H9 (cell line): ENCODE measurements around the gene ABCG5. TPM values are rescaled to one million over a fixed set of nuclear protein-coding genes. Genes with fewer than 3 reads are reported as not detected.

Source experiments
- DNase-seq: peaks from one replicate; pipeline ENCODE4 v3.0.0-alpha.2; 2017
- H2AFZ ChIP-seq: one replicate; pipeline ENCODE4 v1.6.1; 2013; ENCODE audit warnings: mild to moderate bottlenecking, low read length, control low read depth, moderate library complexity
- H2AK5ac ChIP-seq: 2 replicates; pipeline ENCODE4 v1.6.1; 2013; ENCODE audit warnings: low read length, control low read depth, mixed read lengths; ENCODE audit not compliant: insufficient read length
- H2BK120ac ChIP-seq: one replicate; pipeline ENCODE4 v1.6.1; 2013; ENCODE audit warnings: low read depth, mild to moderate bottlenecking, low read length, control low read depth, inconsistent platforms; ENCODE audit not compliant: poor library complexity, severe bottlenecking
- H2BK12ac ChIP-seq: 2 replicates; pipeline ENCODE4 v1.6.1; 2013; ENCODE audit warnings: low read length, control low read depth, mixed read lengths, low read depth; ENCODE audit not compliant: insufficient read length
- H2BK15ac ChIP-seq: 2 replicates; pipeline ENCODE4 v1.6.1; 2013; ENCODE audit warnings: low read depth, low read length, control low read depth
- H2BK20ac ChIP-seq: one replicate; pipeline ENCODE4 v1.6.1; 2013; ENCODE audit warnings: low read depth, mild to moderate bottlenecking, low read length, control low read depth, inconsistent platforms; ENCODE audit not compliant: poor library complexity, severe bottlenecking
- H2BK5ac ChIP-seq: 2 replicates; pipeline ENCODE4 v1.6.1; 2013; ENCODE audit warnings: low read length, control low read depth, mixed read lengths; ENCODE audit not compliant: insufficient read length
- H3K14ac ChIP-seq: 2 replicates; pipeline ENCODE4 v1.6.1; 2013; ENCODE audit warnings: low read length, control low read depth; ENCODE audit not compliant: insufficient read depth
- H3K18ac ChIP-seq: 2 replicates; pipeline ENCODE4 v1.6.1; 2013; ENCODE audit warnings: low read depth, mild to moderate bottlenecking, mixed read lengths, low read length, control low read depth; ENCODE audit not compliant: insufficient read length
- H3K23ac ChIP-seq: 2 replicates; pipeline ENCODE4 v1.6.1; 2013; ENCODE audit warnings: low read length, control low read depth, mixed read lengths, low read depth; ENCODE audit not compliant: insufficient read length
- H3K23me2 ChIP-seq: 2 replicates; pipeline ENCODE4 v1.6.1; 2013; ENCODE audit warnings: low read depth, mild to moderate bottlenecking, mixed read lengths, low read length, control low read depth; ENCODE audit not compliant: insufficient read length, poor library complexity, severe bottlenecking
- H3K27ac ChIP-seq: 2 replicates; pipeline ENCODE4 v1.5.1; 2013; ENCODE audit warnings: low read length, control low read depth, mixed read lengths, low read depth; ENCODE audit not compliant: insufficient read length
- H3K27me3 ChIP-seq: 2 replicates; pipeline ENCODE4 v1.6.1; 2013; ENCODE audit warnings: low read length, control low read depth, inconsistent platforms; ENCODE audit not compliant: insufficient read depth
- H3K4ac ChIP-seq: 2 replicates; pipeline ENCODE4 v1.6.1; 2013; ENCODE audit warnings: low read depth, mild to moderate bottlenecking, control low read depth, inconsistent platforms, low read length, moderate library complexity
- H3K4me1 ChIP-seq: 2 replicates; pipeline ENCODE4 v1.6.1; 2013; ENCODE audit warnings: low read length, control low read depth, inconsistent platforms; ENCODE audit not compliant: insufficient read depth
- H3K4me2 ChIP-seq: 2 replicates; pipeline ENCODE4 v1.6.1; 2013; ENCODE audit warnings: low read length, control low read depth, mixed read lengths; ENCODE audit not compliant: insufficient read length, insufficient read depth
- H3K56ac ChIP-seq: 2 replicates; pipeline ENCODE4 v1.6.1; 2013; ENCODE audit warnings: low read depth, mild to moderate bottlenecking, mixed read lengths, low read length, control low read depth; ENCODE audit not compliant: insufficient read length
- H3K79me1 ChIP-seq: 2 replicates; pipeline ENCODE4 v1.6.1; 2013; ENCODE audit warnings: low read depth, mild to moderate bottlenecking, moderate library complexity, low read length, control low read depth, inconsistent platforms; ENCODE audit not compliant: insufficient read depth, poor library complexity, severe bottlenecking
- H3K79me2 ChIP-seq: 2 replicates; pipeline ENCODE4 v1.6.1; 2013; ENCODE audit warnings: low read length, control low read depth, inconsistent platforms; ENCODE audit not compliant: insufficient read depth
- H3K9ac ChIP-seq: 2 replicates; pipeline ENCODE4 v1.6.1; 2013; ENCODE audit warnings: low read length, control low read depth, mixed read lengths; ENCODE audit not compliant: insufficient read length; ENCODE audit errors: extremely low read depth
- H3K9me3 ChIP-seq: one replicate; pipeline ENCODE4 v1.6.1; 2013; ENCODE audit warnings: low read depth, low read length, inconsistent platforms; ENCODE audit not compliant: control insufficient read depth
- H3T11ph ChIP-seq: one replicate; pipeline ENCODE4 v1.6.1; 2013; ENCODE audit warnings: mild to moderate bottlenecking, low read length, control low read depth, inconsistent platforms
- H4K20me1 ChIP-seq: one replicate; pipeline ENCODE4 v1.6.1; 2013; ENCODE audit not compliant: control insufficient read depth, insufficient read length, insufficient read depth
- H4K5ac ChIP-seq: 2 replicates; pipeline ENCODE4 v1.6.1; 2013; ENCODE audit warnings: low read depth, mild to moderate bottlenecking, mixed read lengths, low read length, control low read depth; ENCODE audit not compliant: insufficient read length
- H4K8ac ChIP-seq: replicated peaks from 2 replicates; pipeline ENCODE4 v1.6.1; 2013; ENCODE audit warnings: low read length, control low read depth, mixed read lengths, low read depth; ENCODE audit not compliant: insufficient read length
- H4K91ac ChIP-seq: 2 replicates; pipeline ENCODE4 v1.6.1; 2013; ENCODE audit warnings: low read depth, mild to moderate bottlenecking, moderate library complexity, mixed read lengths, low read length, control low read depth; ENCODE audit not compliant: insufficient read length
- H3K27ac Mint-ChIP-seq, 3 experiments: 2 replicates in 2 of 3; 3 replicates in 1 of 3; pipeline ENCODE4 v1.8.0; 2020 to 2021; ENCODE audit warnings: mixed read lengths in 3 of 3, mild to moderate bottlenecking in 1 of 3, moderate library complexity in 1 of 3
- H3K27me3 Mint-ChIP-seq: 2 replicates; pipeline ENCODE4 v1.8.0; 2021; ENCODE audit warnings: low read depth, mild to moderate bottlenecking, moderate library complexity, mixed read lengths
- H3K36me3 Mint-ChIP-seq, 3 experiments: 2 replicates in 2 of 3; 3 replicates in 1 of 3; pipeline ENCODE4 v1.8.0; 2020 to 2021; ENCODE audit warnings: low read depth in 3 of 3, mixed read lengths in 3 of 3; ENCODE audit not compliant: insufficient read depth in 1 of 3
- H3K4me1 Mint-ChIP-seq, 2 experiments: 2 replicates each; pipeline ENCODE4 v1.8.0; 2020; ENCODE audit warnings: mixed read lengths in 2 of 2
- H3K4me3 Mint-ChIP-seq, 2 experiments: 2 replicates in 1 of 2; 3 replicates in 1 of 2; pipeline ENCODE4 v1.8.0; 2020 to 2021; ENCODE audit warnings: mild to moderate bottlenecking in 2 of 2, mixed read lengths in 2 of 2, moderate library complexity in 1 of 2
- H3K9me3 Mint-ChIP-seq, 2 experiments: 2 replicates in 1 of 2; 3 replicates in 1 of 2; pipeline ENCODE4 v1.8.0; 2020; ENCODE audit warnings: mild to moderate bottlenecking in 2 of 2, mixed read lengths in 2 of 2, moderate library complexity in 1 of 2
- WGBS: extraction: QIAGEN DNeasy Blood & Tissue Kit; methylation state at CpG from one replicate; pipeline ENCODE4 v1.1.7; 2013; ENCODE audit warnings: missing lambda C conversion rate, low lambda C conversion rate, mixed read lengths; ENCODE audit not compliant: insufficient read length; ENCODE audit errors: extremely low coverage; 5-methylcytosine and 5-hydroxymethylcytosine counted together
- total RNA-seq: library from RNA; stranded (reverse); gene quantifications from 2 replicates; pipeline ENCODE4 v1.2.1, GENCODE V29; 2021
- TF ChIP-seq, protein P1 (sequence below): fragments of 200-600 bp; sonication (generic); conservative IDR thresholded peaks from 3 replicates; pipeline ENCODE4 v1.8.0; 2021; ENCODE audit warnings: antibody characterized with exemption, mild to moderate bottlenecking

Gene ABCG5
- total RNA-seq, 1 experiment from 2014 or later: not detected

DNA sequence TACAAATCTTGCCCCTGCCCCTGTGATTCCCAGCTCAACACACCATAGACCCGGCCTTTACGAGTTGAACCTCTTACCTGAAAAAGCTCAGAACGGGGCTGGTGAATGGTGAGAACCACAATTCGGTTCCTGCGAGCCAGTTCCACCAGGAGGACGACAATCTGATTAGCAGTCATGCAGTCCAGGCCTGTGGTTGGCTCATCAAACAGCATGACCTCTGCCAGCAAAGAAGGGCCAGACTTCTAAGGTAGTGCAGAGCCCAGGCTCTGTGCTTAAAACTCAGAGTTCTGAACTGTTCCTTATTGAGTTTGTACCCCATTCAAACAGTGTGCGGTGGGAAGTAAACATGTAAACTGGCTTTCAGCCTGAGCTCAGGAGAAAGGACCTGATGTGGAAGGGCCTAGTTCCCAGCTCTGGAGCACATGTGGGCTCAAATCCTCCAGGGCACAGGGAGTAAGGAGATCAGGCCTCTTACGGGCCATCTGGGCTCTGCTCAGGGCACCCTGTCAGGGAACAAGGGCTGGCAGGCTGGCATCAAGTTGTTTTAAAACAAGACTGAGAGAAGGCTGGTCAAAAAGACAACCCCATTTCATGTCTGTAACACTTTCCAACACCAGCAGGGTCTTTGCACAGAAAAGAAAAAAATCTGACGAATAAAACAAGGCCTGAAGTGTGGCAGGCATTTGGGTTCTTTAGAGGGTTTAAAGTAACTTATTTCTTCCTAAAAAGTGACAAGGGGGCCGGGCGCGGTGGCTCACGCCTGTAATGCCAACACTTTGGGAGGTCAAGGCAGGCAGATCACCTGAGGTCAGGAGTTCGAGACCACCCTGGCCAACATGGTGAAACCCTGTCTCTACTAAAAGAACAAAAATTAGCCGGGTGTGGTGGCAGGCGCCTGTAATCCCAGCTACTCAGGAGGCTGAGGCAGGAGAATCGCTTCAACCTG lies 12.1 kb downstream of the ABCG5 start:
- no peak overlapping the region for H3T11ph ChIP-seq
- no peak overlapping the region for H3K4me3 Mint-ChIP-seq
- no peaks in the 10 kb centered on the region for H3K27me3 ChIP-seq
- H3K27ac ChIP-seq: no peak overlapping the region
- no peak overlapping the region for H2AFZ ChIP-seq
- H3K4me1 ChIP-seq: no peaks in the 10 kb centered on the region
- no peaks in the 10 kb centered on the region for H3K79me1 ChIP-seq
- no peak overlapping the region for H2AK5ac ChIP-seq
- no peak overlapping the region for H4K8ac ChIP-seq
- H3K36me3 Mint-ChIP-seq: no peaks in the 10 kb centered on the region
- no peak overlapping the region for H3K27ac Mint-ChIP-seq
- no peak overlapping the region for H3K9ac ChIP-seq
- no peak overlapping the region for H2BK5ac ChIP-seq
- no peak overlapping the region for H3K56ac ChIP-seq
- no peaks in the 10 kb centered on the region for H3K23me2 ChIP-seq
- no peaks in the 10 kb centered on the region; the same call in none of the 2 replicates for H3K27me3 Mint-ChIP-seq
- no peak overlapping the region for H2BK12ac ChIP-seq
- H3K79me2 ChIP-seq: no peaks in the 10 kb centered on the region
- no peak overlapping the region for H2BK20ac ChIP-seq
- H3K9me3 ChIP-seq: no peaks in the 10 kb centered on the region
- TF ChIP-seq, protein P1, sequence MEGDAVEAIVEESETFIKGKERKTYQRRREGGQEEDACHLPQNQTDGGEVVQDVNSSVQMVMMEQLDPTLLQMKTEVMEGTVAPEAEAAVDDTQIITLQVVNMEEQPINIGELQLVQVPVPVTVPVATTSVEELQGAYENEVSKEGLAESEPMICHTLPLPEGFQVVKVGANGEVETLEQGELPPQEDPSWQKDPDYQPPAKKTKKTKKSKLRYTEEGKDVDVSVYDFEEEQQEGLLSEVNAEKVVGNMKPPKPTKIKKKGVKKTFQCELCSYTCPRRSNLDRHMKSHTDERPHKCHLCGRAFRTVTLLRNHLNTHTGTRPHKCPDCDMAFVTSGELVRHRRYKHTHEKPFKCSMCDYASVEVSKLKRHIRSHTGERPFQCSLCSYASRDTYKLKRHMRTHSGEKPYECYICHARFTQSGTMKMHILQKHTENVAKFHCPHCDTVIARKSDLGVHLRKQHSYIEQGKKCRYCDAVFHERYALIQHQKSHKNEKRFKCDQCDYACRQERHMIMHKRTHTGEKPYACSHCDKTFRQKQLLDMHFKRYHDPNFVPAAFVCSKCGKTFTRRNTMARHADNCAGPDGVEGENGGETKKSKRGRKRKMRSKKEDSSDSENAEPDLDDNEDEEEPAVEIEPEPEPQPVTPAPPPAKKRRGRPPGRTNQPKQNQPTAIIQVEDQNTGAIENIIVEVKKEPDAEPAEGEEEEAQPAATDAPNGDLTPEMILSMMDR: no peak
- no peak overlapping the region for H3K18ac ChIP-seq
- no peak for DNase-seq
- no peak overlapping the region for H4K5ac ChIP-seq
- peaks cover 7 to 8% of the 10 kb centered on the region in 2 experiments for H3K4me1 Mint-ChIP-seq
- H3K4me2 ChIP-seq: no peak overlapping the region
- no CpG with 5 or more reads among the region's 17 CpGs for WGBS
- H4K91ac ChIP-seq: no peak overlapping the region
- H4K20me1 ChIP-seq: no peaks in the 10 kb centered on the region
- no peaks in the 10 kb centered on the region for H3K9me3 Mint-ChIP-seq
- H3K4ac ChIP-seq: no peak overlapping the region
- H2BK120ac ChIP-seq: no peak overlapping the region
- H2BK15ac ChIP-seq: no peak overlapping the region
- H3K14ac ChIP-seq: no peak overlapping the region
- H3K23ac ChIP-seq: no peak overlapping the region
